Suprapubic skin (tissue), 4 donors: Measurements from ENCODE around the gene RUSF1.
A peak's percentile ranks its signal among the peaks of the same experiment; 100 is the strongest.

Experiments used
- CTCF ChIP-seq, 2 donors: fragments of 200-600 bp in 1 of 2; fragments of 450-650 bp in 1 of 2; sonication (generic) in 1 of 2; IDR thresholded peaks; one replicate each; pipeline ENCODE4 v1.5.1; 2016 to 2019; ENCODE audit warnings: antibody characterized with exemption in 2 of 2, mild to moderate bottlenecking in 1 of 2, moderate library complexity in 1 of 2
- EP300 ChIP-seq: sonication (generic); formaldehyde crosslinking; IDR thresholded peaks from one replicate; pipeline ENCODE4 v1.6.1; 2017; ENCODE audit warnings: antibody characterized with exemption
- POLR2A ChIP-seq, 2 donors: fragments of 450-650 bp; IDR thresholded peaks; one replicate each; pipeline ENCODE4 v1.6.1; 2017; ENCODE audit warnings: antibody characterized with exemption in 2 of 2, mild to moderate bottlenecking in 2 of 2, moderate library complexity in 2 of 2
- POLR2AphosphoS5 ChIP-seq, 3 donors: sonication (generic); formaldehyde crosslinking; IDR thresholded peaks; one replicate each; pipeline ENCODE4 v1.6.1; 2017; ENCODE audit warnings: antibody characterized with exemption in 3 of 3

- no peak for TF ChIP-seq CTCF (IDR thresholded peaks at IDR 0.05)
- TF ChIP-seq POLR2A (IDR thresholded peaks at IDR 0.05) = peak; percentile 73 to 93
- peak; percentile 57 to 99 (median 78) for TF ChIP-seq POLR2AphosphoS5 (IDR thresholded peaks at IDR 0.05)
- TF ChIP-seq EP300 = no peak
Measured at GRCh38 chr16:31507929-31508705, at the start of gene RUSF1.
